ENCODE results near the gene MED4. TPM values are rescaled to one million over a fixed set of nuclear protein-coding genes. Genes with fewer than 3 reads are reported as not detected.

Gene MED4
- total RNA-seq, 1 experiment from 2014 or later: 26.5 TPM

DNA sequence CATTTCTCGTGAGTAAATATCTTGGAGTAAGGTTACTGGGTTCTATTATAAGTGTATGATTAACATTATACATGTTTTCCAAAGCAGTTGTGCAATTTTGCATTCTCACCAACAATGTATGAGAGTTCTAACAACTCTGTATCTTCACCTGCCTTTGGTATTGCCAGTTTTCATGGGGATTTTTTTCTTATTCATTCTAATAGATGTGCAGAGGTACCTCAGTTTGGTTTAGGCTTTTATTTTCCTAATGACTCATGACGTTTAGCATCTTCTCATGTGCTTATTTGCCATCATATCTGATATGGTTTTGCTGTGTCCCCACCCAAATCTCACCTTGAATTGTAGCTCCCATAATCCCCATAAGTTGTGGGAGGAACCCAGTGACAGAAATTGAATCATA is 65.0 kb downstream of the MED4 start:
- peaks cover 3% of the 10 kb centered on the region; the same call in 1 of the 2 replicates for H3K9me3 ChIP-seq (ENCODE audit: control insufficient read depth, insufficient read depth, low read depth, low read length)
- CTCF ChIA-PET: no interaction called here
- H3K4me3 ChIP-seq (ENCODE audit: low read depth in 2 of 2, low read length in 2 of 2): no peak overlapping the region
- in situ Hi-C loops (cut with HindIII; ENCODE audit: low pct_unique_long_range_greater_than_20kb, low sequenced_read_pairs) (no loop called here), intact Hi-C loops (cut with micrococcal nuclease; ENCODE audit: unreplicated experiment) (no loop called here)
- no peak overlapping the region for H3K27ac ChIP-seq (ENCODE audit: low read length)
- TF ChIP-seq POLR2AphosphoS5 (IDR thresholded peaks at IDR 0.05; ENCODE audit: low read depth, low read length): no peak
- TF ChIP-seq, protein P1, sequence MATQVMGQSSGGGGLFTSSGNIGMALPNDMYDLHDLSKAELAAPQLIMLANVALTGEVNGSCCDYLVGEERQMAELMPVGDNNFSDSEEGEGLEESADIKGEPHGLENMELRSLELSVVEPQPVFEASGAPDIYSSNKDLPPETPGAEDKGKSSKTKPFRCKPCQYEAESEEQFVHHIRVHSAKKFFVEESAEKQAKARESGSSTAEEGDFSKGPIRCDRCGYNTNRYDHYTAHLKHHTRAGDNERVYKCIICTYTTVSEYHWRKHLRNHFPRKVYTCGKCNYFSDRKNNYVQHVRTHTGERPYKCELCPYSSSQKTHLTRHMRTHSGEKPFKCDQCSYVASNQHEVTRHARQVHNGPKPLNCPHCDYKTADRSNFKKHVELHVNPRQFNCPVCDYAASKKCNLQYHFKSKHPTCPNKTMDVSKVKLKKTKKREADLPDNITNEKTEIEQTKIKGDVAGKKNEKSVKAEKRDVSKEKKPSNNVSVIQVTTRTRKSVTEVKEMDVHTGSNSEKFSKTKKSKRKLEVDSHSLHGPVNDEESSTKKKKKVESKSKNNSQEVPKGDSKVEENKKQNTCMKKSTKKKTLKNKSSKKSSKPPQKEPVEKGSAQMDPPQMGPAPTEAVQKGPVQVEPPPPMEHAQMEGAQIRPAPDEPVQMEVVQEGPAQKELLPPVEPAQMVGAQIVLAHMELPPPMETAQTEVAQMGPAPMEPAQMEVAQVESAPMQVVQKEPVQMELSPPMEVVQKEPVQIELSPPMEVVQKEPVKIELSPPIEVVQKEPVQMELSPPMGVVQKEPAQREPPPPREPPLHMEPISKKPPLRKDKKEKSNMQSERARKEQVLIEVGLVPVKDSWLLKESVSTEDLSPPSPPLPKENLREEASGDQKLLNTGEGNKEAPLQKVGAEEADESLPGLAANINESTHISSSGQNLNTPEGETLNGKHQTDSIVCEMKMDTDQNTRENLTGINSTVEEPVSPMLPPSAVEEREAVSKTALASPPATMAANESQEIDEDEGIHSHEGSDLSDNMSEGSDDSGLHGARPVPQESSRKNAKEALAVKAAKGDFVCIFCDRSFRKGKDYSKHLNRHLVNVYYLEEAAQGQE (IDR thresholded peaks at IDR 0.05; ENCODE audit: insufficient read depth in 1 of 2, low read depth in 2 of 2, low read length in 1 of 2): no peak
- TF ChIP-seq TCF7L2 (IDR thresholded peaks at IDR 0.05; ENCODE audit: low read depth, low read length): no peak
- no peak for TF ChIP-seq SIN3A (IDR thresholded peaks at IDR 0.05; ENCODE audit: borderline replicate concordance, insufficient read depth, low read depth, low read length)
- TF ChIP-seq, protein P2, sequence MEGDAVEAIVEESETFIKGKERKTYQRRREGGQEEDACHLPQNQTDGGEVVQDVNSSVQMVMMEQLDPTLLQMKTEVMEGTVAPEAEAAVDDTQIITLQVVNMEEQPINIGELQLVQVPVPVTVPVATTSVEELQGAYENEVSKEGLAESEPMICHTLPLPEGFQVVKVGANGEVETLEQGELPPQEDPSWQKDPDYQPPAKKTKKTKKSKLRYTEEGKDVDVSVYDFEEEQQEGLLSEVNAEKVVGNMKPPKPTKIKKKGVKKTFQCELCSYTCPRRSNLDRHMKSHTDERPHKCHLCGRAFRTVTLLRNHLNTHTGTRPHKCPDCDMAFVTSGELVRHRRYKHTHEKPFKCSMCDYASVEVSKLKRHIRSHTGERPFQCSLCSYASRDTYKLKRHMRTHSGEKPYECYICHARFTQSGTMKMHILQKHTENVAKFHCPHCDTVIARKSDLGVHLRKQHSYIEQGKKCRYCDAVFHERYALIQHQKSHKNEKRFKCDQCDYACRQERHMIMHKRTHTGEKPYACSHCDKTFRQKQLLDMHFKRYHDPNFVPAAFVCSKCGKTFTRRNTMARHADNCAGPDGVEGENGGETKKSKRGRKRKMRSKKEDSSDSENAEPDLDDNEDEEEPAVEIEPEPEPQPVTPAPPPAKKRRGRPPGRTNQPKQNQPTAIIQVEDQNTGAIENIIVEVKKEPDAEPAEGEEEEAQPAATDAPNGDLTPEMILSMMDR (IDR thresholded peaks at IDR 0.05): no peak
- BruUV-seq (replicated peaks): no TSS peak
- DNase-seq (ENCODE audit: low read depth, low spot score) (no peak), ATAC-seq (no peak)
- H3K4me1 ChIP-seq (ENCODE audit: control insufficient read depth, insufficient read depth, low read length): no peaks in the 10 kb centered on the region
- H3K27me3 ChIP-seq (ENCODE audit: control insufficient read depth, insufficient read depth, low read length): no peaks in the 10 kb centered on the region
- no peaks in the 10 kb centered on the region for H3K36me3 ChIP-seq (ENCODE audit: control insufficient read depth, insufficient read depth, low read length)
- POLR2A ChIA-PET: no interaction called here

DNA sequence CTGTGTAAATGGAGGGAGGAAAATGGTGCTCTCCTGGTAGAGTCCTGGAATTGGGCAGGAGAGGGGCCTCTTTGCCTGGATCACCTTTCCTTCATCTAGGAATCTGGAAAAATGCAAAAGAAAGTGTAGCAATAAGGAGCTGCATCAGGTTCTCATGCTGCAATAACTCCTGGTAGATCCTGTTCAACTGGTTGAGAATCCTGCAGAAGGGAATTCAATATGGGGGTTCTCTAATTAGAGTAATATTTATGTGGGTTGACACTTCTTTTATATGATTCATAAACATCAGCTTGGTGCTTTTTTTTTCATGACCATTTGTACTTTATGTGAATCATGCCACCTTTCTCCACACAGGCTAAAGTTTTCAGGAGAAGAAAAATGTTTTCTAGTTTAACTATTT is 66.8 kb downstream of the MED4 start:
- BruUV-seq (replicated peaks): no TSS peak
- intact Hi-C loops (cut with micrococcal nuclease; ENCODE audit: unreplicated experiment): no loop called here
- Histone ChIP-seq H3K9me3 (ENCODE audit: control insufficient read depth, insufficient read depth, low read depth, low read length) (no peaks in the 10 kb centered on the region; the same call in 1 of the 2 replicates), H3K36me3 (ENCODE audit: control insufficient read depth, insufficient read depth, low read length) (no peaks in the 10 kb centered on the region), H3K4me1 (ENCODE audit: control insufficient read depth, insufficient read depth, low read length) (no peaks in the 10 kb centered on the region), H3K27me3 (ENCODE audit: control insufficient read depth, insufficient read depth, low read length) (no peaks in the 10 kb centered on the region), H3K4me3 (ENCODE audit: low read depth in 2 of 2, low read length in 2 of 2) (no peak overlapping the region), H3K27ac (ENCODE audit: low read length) (no peak overlapping the region)
- in situ Hi-C loops (cut with HindIII; ENCODE audit: low pct_unique_long_range_greater_than_20kb, low sequenced_read_pairs): no loop called here
- CTCF ChIA-PET: no interaction called here
- ATAC-seq (no peak), DNase-seq (ENCODE audit: low read depth, low spot score) (no peak)
- TF ChIP-seq POLR2AphosphoS5 (IDR thresholded peaks at IDR 0.05; ENCODE audit: low read depth, low read length) (no peak), SIN3A (IDR thresholded peaks at IDR 0.05; ENCODE audit: borderline replicate concordance, insufficient read depth, low read depth, low read length) (no peak), TCF7L2 (IDR thresholded peaks at IDR 0.05; ENCODE audit: low read depth, low read length) (no peak)
- TF ChIP-seq, protein P1 (IDR thresholded peaks at IDR 0.05; ENCODE audit: insufficient read depth in 1 of 2, low read depth in 2 of 2, low read length in 1 of 2): no peak
- TF ChIP-seq, protein P2 (IDR thresholded peaks at IDR 0.05): no peak
- POLR2A ChIA-PET: no interaction called here

Other genes with a start within 250 kb of the MED4 start
- 28.1 TPM for gene SUCLA2, start 93.8 kb downstream of the MED4 start, total RNA-seq (2021; ENCODE audit: unreplicated experiment)
- gene NUDT15, start 57.4 kb downstream of the MED4 start, total RNA-seq (2021; ENCODE audit: unreplicated experiment): 18.9 TPM
- gene ITM2B, start 138.1 kb upstream of the MED4 start, total RNA-seq (2021; ENCODE audit: unreplicated experiment): 156 TPM
- 36.0 TPM for gene RB1, start 208.6 kb upstream of the MED4 start, total RNA-seq (2021; ENCODE audit: unreplicated experiment)

Data from Panc1 (cell line).